Stimulated activated CD4-positive, alpha-beta T cell treated with anti-CD3 and anti-CD28 coated beads, Interleukin-1b, Interleukin-23, amount 100 ng/mL, for 4 hours (primary cell): ENCODE results near the gene TRIM8.
"Not testable (repeated sequence)": the region's sequence is repeated elsewhere in the genome, so short reads cannot be mapped to it uniquely, and the experiment has no call there.

ENCODE experiments used
- DNase-seq, 2 donors: peaks; one replicate each; pipeline ENCODE4 v3.0.0-alpha.2; 2020; ENCODE audit warnings: low read depth in 2 of 2

Gene TRIM8

DNA sequence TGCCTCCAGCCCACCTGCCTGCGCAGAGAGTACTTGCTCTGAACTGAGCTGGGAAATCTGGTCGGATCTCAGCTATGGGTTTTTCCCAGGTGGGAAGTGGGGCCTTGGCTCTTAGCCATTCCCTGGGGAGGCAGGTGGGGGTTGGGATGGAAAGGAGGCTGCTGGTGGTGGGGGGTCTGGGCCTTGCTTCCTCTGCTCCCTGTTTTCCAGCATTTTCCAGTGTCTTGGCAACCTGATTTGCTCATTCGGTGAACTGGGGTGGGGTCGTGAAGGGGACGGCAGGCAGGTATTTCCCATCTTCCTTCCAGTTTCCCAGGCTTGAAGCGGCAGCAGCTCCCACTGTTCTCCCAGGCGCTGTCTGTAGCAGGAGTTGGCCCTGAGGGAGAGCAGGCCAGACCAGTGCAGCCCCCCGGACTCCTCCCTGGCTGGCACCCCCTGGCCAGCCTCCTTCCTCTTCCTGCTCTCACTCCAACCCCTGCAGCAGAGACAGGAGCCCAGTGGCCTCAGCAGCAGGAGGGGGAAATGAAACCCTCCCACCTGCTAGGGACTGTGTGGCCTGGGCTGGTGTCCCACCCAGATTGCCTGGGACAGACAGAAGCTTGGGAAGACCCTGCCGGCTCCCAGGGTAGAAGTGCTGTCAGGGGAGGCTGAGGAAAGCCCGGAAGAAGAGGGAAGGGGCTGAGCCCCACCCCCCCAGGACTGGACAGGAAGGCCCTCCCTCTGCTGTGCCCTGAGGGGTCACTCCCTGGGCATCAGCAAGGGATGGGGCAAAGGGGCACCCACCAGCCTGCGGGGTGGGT, 6.6 kb downstream of the TRIM8 start:
- DNase-seq: no peak

- DNase-seq: no peak
Measured at GRCh38 chr10:102651455-102652169, 7.3 kb downstream of the TRIM8 start.

DNA sequence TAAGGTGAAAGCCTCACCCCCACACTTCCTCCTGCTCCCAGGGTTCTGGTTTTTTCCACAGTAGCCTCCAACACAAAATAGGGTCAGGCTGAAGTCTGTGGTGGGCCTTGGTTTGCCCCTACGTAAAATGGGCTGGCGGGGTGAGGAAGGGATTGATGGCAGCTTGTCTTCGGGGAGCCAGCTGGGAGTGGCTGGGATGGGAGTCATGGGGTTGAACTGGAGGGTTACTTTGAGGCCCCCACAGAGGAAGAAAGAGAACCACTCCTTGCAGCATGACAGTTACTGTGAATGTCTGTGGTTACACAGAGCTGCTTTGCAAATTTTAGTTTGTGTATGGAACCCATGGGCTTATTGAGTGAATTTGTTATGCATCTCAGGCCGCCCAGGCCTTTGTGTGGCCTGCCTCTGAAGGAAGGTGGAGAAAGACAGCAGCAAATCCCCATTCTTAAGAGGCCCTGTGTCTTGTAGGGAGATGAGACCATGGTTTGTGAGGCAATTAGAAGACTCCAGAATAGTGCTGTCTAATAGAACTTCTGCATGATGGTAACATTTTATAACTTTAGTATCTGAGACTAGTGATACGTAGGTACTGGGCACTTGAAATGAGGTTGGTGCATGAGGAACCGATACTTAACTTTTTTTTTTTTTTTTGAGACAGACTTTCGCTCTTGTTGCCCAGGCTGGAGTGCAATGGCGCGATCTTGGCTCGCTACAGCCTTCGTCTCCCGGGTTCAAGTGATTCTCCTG, 8.1 kb downstream of the TRIM8 start:
- DNase-seq: no peak

- no peak for DNase-seq
Measured at GRCh38 chr10:102653060-102653459, 8.8 kb downstream of the TRIM8 start.

GRCh38 chr10:102654566-102654965, 10.3 kb downstream of the TRIM8 start:
- no peak for DNase-seq

DNA sequence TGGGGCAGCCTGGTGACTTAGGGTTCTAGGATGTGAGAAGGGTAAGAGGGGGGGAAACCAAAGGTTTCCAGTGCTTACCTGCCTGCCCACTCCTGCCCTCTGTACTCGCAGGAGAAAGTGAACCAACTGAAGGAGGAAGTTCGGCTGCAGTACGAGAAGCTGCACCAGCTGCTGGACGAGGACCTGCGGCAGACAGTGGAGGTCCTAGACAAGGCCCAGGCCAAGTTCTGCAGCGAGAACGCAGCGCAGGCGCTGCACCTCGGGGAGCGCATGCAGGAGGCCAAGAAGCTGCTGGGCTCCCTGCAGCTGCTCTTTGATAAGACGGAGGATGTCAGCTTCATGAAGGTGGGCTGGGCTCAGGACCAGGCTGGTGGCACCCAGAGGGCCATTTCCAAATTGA, 10.7 kb downstream of the TRIM8 start:
- DNase-seq: no peak

DNA sequence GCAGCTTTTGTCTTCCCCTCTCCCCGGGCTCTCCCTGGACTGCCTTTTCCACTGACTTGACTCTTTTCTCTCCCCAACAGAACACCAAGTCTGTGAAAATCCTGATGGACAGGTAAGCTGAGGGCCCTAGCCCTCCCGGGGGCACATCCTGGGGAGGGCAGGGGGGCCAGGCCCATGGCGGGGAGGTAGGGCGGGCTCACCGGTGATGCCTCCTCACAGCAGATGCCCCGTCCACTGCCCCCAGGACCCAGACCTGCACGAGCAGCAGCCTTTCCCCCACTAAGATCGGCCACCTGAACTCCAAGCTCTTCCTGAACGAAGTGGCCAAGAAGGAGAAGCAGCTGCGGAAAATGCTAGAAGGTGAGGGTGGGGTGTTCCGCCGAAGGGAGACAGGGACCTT, 11.7 kb downstream of the TRIM8 start:
- no peak for DNase-seq

DNA sequence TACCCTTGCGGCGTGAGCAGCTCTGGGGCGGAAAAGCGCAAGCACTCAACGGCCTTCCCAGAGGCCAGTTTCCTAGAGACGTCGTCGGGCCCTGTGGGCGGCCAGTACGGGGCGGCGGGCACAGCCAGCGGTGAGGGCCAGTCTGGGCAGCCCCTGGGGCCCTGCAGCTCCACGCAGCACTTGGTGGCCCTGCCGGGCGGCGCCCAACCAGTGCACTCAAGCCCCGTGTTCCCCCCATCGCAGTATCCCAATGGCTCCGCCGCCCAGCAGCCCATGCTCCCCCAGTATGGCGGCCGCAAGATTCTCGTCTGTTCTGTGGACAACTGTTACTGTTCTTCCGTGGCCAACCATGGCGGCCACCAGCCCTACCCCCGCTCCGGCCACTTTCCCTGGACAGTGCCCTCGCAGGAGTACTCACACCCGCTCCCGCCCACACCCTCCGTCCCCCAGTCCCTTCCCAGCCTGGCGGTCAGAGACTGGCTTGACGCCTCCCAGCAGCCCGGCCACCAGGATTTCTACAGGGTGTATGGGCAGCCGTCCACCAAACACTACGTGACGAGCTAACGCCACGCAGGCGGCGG, 12.6 kb downstream of the TRIM8 start:
- DNase-seq: no peak

DNA sequence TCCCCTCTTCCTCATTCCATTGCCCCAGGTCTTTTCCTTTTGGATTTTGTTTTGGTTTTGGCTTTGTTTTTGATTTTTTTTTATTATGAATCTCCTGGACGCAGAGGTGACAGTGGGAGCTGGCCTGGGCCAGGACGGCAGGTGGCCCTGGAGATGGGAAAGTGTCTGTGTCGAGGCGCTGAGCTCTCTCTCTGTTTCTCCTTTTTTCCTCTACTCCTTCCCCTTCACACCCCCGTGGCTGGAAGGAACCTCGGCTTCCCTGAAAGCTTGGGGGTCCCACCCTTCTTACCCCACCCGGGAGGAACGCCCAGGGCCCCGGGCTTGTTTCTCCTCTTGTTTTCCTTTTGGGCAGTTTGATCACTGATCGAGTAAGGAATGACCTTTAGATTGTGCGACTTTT, 13.2 kb downstream of the TRIM8 start:
- no peak for DNase-seq

- no peak for DNase-seq
Measured at GRCh38 chr10:102657984-102658724, 13.9 kb downstream of the TRIM8 start.

GRCh38 chr10:102658802-102659201, 14.5 kb downstream of the TRIM8 start:
- no peak for DNase-seq

- DNase-seq: peak; percentile 18 to 47
Measured at GRCh38 chr10:102660888-102661657, 16.8 kb downstream of the TRIM8 start.

DNA sequence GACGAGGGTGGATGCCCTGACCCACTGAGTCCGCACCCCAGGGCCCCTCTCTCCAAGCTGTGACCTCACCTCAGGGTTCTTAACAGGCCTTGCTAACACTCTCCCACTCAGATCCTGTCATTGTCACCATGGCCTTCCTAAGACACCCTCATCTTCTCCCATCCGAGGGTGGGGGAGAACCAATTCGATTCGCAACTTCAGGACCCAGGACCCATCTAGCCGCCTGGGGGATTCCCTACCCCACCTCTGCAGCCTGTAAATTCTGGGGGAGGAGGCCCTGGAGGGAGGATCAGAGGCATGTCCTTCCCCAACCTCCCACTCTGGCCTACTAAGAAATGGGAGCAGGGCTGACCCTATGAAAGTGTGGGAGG, 17.4 kb downstream of the TRIM8 start:
- no peak for DNase-seq

- DNase-seq: no peak
Measured at GRCh38 chr10:102665904-102666509, 21.7 kb downstream of the TRIM8 start.

GRCh38 chr10:102667411-102667810, 23.1 kb downstream of the TRIM8 start:
- not testable (repeated sequence) for DNase-seq

GRCh38 chr10:102668326-102669107, 24.2 kb downstream of the TRIM8 start:
- no peak for DNase-seq

- no peak for DNase-seq
Measured at GRCh38 chr10:102669206-102670064, 25.2 kb downstream of the TRIM8 start.

DNA sequence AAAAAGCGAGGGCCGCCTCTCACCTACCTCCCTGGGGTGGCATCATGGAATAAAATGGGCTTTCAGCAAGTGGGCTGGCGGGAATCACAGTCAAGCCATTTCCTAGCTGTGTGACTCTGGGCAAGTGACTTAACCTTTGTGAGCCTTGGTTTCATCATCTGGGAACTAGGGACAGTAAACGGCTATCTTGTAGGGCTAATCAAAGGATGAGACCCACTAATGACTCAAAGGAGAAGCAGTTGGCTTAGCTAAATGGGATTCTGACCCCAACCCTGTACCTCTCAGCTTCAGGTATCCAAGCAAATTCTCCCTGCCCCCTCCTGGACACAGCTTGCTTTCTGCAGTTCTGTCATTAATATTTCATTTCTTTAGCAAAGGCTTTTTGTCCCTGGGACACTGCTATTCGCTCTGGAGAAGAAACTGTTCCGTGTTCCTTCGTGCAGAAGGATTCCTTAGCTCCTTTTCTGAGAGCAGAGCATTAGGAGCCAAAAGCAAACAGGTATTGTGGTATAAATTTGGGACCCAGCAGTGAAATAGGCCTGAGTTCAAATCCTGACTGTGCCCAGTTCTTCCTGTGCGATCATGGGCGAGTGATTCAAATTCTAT, 25.9 kb downstream of the TRIM8 start:
- DNase-seq: no peak
